HEK293T (cell line): ENCODE measurements around the gene GAB1.

ENCODE experiments used
- CTCF ChIA-PET: fragments of 350-600 bp; formaldehyde crosslinking; extraction: SDS; loops from one replicate; lab custom pipeline; 2021; ENCODE audit warnings: antibody characterized with exemption, inconsistent platforms; lab: Yijun Ruan, JAX
- POLR2A ChIA-PET: fragments of 350-600 bp; formaldehyde crosslinking; extraction: SDS; loops from one replicate; lab custom pipeline; 2020; ENCODE audit warnings: antibody characterized with exemption, inconsistent platforms; lab: Yijun Ruan, JAX
- DNase-seq: peaks from one replicate; pipeline ENCODE4 v3.0.0; 2012; ENCODE audit warnings: mixed read lengths; ENCODE audit errors: extremely low spot score
- ARNT ChIP-seq: fragments of 450-650 bp; IDR thresholded peaks from 2 replicates; pipeline ENCODE4 v1.6.1; 2017; ENCODE audit warnings: mild to moderate bottlenecking
- BHLHE40 ChIP-seq: fragments of 450-650 bp; IDR thresholded peaks from 2 replicates; pipeline ENCODE4 v1.6.1; 2016; ENCODE audit warnings: mild to moderate bottlenecking, moderate library complexity, borderline replicate concordance
- CTBP1 ChIP-seq: fragments of 450-650 bp; IDR thresholded peaks from 2 replicates; pipeline ENCODE4 v1.6.1; 2016; ENCODE audit warnings: borderline replicate concordance
- ELF4 ChIP-seq: fragments of 450-650 bp; IDR thresholded peaks from 2 replicates; pipeline ENCODE4 v1.6.1; 2017; ENCODE audit warnings: antibody characterized with exemption
- FOXA1 ChIP-seq: fragments of 450-650 bp; IDR thresholded peaks from 2 replicates; pipeline ENCODE4 v1.6.1; 2016; ENCODE audit warnings: mild to moderate bottlenecking
- FOXK2 ChIP-seq: fragments of 450-650 bp; IDR thresholded peaks from 2 replicates; pipeline ENCODE4 v1.6.1; 2016; ENCODE audit warnings: mild to moderate bottlenecking
- FOXM1 ChIP-seq: fragments of 450-650 bp; IDR thresholded peaks from 2 replicates; pipeline ENCODE4 v1.6.1; 2017; ENCODE audit warnings: mild to moderate bottlenecking, borderline replicate concordance
- HDGF ChIP-seq: fragments of 450-650 bp; IDR thresholded peaks from 2 replicates; pipeline ENCODE4 v1.6.1; 2017; ENCODE audit warnings: antibody characterized with exemption, borderline replicate concordance
- L3MBTL2 ChIP-seq: fragments of 450-650 bp; conservative IDR thresholded peaks from 2 replicates; pipeline ENCODE4 v1.6.1; 2016; ENCODE audit warnings: mild to moderate bottlenecking
- LEF1 ChIP-seq: fragments of 450-650 bp; IDR thresholded peaks from 2 replicates; pipeline ENCODE4 v1.6.1; 2017; ENCODE audit warnings: mild to moderate bottlenecking, borderline replicate concordance
- NFRKB ChIP-seq: fragments of 450-650 bp; IDR thresholded peaks from 2 replicates; pipeline ENCODE4 v1.6.1; 2016; ENCODE audit warnings: mild to moderate bottlenecking, moderate library complexity
- PKNOX1 ChIP-seq: fragments of 450-650 bp; IDR thresholded peaks from 2 replicates; pipeline ENCODE4 v1.6.1; 2016
- SP1 ChIP-seq: fragments of 450-650 bp; IDR thresholded peaks from 2 replicates; pipeline ENCODE4 v1.6.1; 2017
- SUZ12 ChIP-seq: fragments of 450-650 bp; IDR thresholded peaks from 2 replicates; pipeline ENCODE4 v1.6.1; 2016; ENCODE audit warnings: mild to moderate bottlenecking
- TARDBP ChIP-seq: fragments of 450-650 bp; IDR thresholded peaks from 2 replicates; pipeline ENCODE4 v1.6.1; 2016
- ZNF384 ChIP-seq: fragments of 450-650 bp; IDR thresholded peaks from 2 replicates; pipeline ENCODE4 v1.6.1; 2016

Gene GAB1

DNA sequence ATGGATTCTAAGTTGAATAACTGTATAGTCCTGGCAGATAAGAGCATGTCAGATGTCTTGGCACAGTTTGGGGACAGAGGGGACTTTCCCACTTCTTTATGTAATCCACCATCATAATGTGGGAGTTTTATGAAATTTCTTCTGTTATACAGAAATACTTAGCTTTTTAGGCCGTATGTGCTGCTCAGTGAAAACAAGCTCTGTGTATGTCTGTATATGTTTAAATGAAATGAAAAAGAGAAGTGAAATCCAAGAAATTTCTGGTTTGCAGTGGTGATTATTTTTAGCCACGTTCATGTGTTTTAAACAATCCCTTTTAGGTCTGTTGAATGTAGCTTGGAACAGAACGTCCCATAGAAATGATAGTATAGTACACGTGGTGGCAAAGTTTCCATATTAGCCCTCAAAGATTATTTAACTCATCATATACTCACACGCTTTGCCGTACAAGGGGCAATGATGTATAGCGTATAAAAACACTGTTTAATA lies 41.0 kb downstream of the GAB1 start:
- POLR2A ChIA-PET = no interaction called here
- CTCF ChIA-PET = interaction anchor here (1.1 to 1.9 kb wide), 2 partner anchors 12 to 19 kb away, joined by 3 to 4 read pairs; no protein-coding TSS in a partner anchor
- DNase-seq = no peak

GRCh38 chr4:143380629-143381028 lies 44.0 kb downstream of the GAB1 start:
- ChIA-PET POLR2A (no interaction called here), CTCF (no interaction called here)

More for the DNA sequence above, 41.0 kb downstream of the GAB1 start:
- TF ChIP-seq ELF4 (no peak), FOXA1 (no peak), HDGF (no peak), ARNT (no peak), LEF1 (no peak), L3MBTL2 (no peak), NFRKB (no peak), FOXK2 (no peak), CTBP1 (no peak), PKNOX1 (no peak), ZNF384 (no peak), SUZ12 (no peak), TARDBP (no peak), SP1 (no peak), BHLHE40 (no peak), FOXM1 (no peak)

GRCh38 chr4:143381189-143382118 lies 44.8 kb downstream of the GAB1 start:
- no peak for TF ChIP-seq FOXM1
- TF ChIP-seq TARDBP = no peak
- 0 out of 2 replicates have a peak, but pooled peaks have one; percentile 26 for TF ChIP-seq PKNOX1
- peak; percentile 63 for TF ChIP-seq L3MBTL2
- ChIA-PET POLR2A (no interaction called here), CTCF (no interaction called here)
- peak; percentile 28 for DNase-seq

More at GRCh38 chr4:143380629-143381028, 44.0 kb downstream of the GAB1 start:
- TF ChIP-seq HDGF (no peak), FOXA1 (no peak), ELF4 (no peak), SP1 (no peak), NFRKB (no peak)
- no peak for DNase-seq

- no peak for TF ChIP-seq LEF1
- peak; percentile 30; the same call in 1 of the 2 replicates for TF ChIP-seq ZNF384
- no peak for DNase-seq
- POLR2A ChIA-PET = interaction anchor here (0.6 to 1.4 kb wide), 2 partner anchors 37 to 46 kb away, joined by 4 to 8 read pairs; partner anchors contain the start of gene GAB1
- CTCF ChIA-PET = no interaction called here
Observed at GRCh38 chr4:143382596-143382995, 45.9 kb downstream of the GAB1 start.

- DNase-seq = no peak
- no peak for TF ChIP-seq TARDBP
- TF ChIP-seq L3MBTL2 = no peak
- no peak for TF ChIP-seq ARNT
- TF ChIP-seq SUZ12 = no peak
- no peak for TF ChIP-seq FOXA1
- no peak for TF ChIP-seq ELF4
- no peak for TF ChIP-seq FOXK2
- TF ChIP-seq ZNF384 = no peak
- TF ChIP-seq SP1 = no peak
- TF ChIP-seq PKNOX1 = no peak
- TF ChIP-seq NFRKB = no peak
- POLR2A ChIA-PET = interaction anchor here (1.4 kb wide), 1 partner anchor 46 kb away, joined by 8 read pairs; the partner anchor contains the start of gene GAB1
- CTCF ChIA-PET = interaction anchor here (0.6 to 1.7 kb wide), 3 partner anchors 13 to 703 kb away, joined by 3 to 5 read pairs (median 4); no protein-coding TSS in a partner anchor
Observed at GRCh38 chr4:143383005-143383574, 46.4 kb downstream of the GAB1 start.

DNA sequence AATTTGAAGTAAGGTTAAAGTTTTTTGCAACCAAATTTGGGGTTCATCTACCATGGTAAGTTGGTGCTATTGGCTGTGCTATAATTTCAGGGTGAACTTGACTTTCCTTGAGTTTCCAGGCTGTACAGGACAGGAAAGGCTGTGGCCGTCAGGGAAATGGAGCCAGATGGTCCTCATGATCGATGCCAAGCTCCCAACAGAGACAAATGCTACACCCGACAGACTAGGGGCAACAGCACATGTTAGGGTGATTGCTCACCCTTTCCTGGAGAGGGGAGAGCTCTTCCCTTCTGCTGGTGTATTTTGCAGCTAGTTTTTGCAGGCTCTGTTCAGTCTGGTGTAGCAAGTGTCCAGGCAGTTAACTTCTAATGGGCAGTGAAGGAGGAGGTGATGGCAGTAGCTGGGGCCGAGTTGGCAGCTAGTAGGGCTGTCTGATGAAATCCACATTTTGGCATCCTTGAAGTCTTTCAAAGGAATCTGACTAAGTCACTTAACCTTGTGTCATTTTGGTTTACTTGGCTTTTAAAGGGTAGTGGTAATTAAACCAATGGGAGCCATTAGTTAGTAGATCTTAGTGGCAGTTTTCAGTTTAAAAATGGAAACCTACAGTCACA lies 47.8 kb downstream of the GAB1 start:
- ChIA-PET POLR2A (interaction anchor here (0.8 kb wide), 1 partner anchor 50 kb away, joined by 3 read pairs; no protein-coding TSS in a partner anchor), CTCF (interaction anchor here (1.7 to 2.4 kb wide), 2 partner anchors 9 to 11 kb away, joined by 4 to 7 read pairs; no protein-coding TSS in a partner anchor)
- TF ChIP-seq ARNT = no peak
- TF ChIP-seq PKNOX1 = no peak
- TF ChIP-seq BHLHE40 = no peak
- TF ChIP-seq SUZ12 = no peak
- no peak for TF ChIP-seq CTBP1
- no peak for TF ChIP-seq FOXK2
- TF ChIP-seq NFRKB = no peak
- TF ChIP-seq TARDBP = no peak
- no peak for TF ChIP-seq FOXA1
- no peak for TF ChIP-seq FOXM1
- no peak for TF ChIP-seq LEF1
- DNase-seq = no peak
